GM23338 (cell line): ENCODE data around the gene DDX49. TPM values are rescaled to one million over a fixed set of nuclear protein-coding genes. Genes with fewer than 3 reads are reported as not detected.

Experiments used
- ATAC-seq: fragments of 200-7000 bp; cut with Tn5 transposase; 3 replicates; pipeline ENCODE4 v1.9.1; 2020
- DNase-seq: peaks from one replicate; pipeline ENCODE4 v3.0.0-alpha.2; 2015; ENCODE audit warnings: low spot score
- H2AFZ ChIP-seq: fragments of 200-600 bp; sonication (generic); 2 replicates; pipeline ENCODE4 v1.8.0; 2016; ENCODE audit warnings: antibody characterized with exemption, mild to moderate bottlenecking, moderate library complexity
- H3F3A ChIP-seq: fragments of 200-600 bp; sonication (generic); replicated peaks from 2 replicates; pipeline ENCODE4 v1.8.0; 2017; ENCODE audit warnings: antibody characterized with exemption, mixed run types, low read depth
- H3K27ac ChIP-seq: fragments of 200-600 bp; sonication (generic); 2 replicates; pipeline ENCODE4 v1.6.1; 2016; ENCODE audit warnings: low read depth
- H3K27me3 ChIP-seq: fragments of 200-600 bp; sonication (generic); 2 replicates; pipeline ENCODE4 v1.8.0; 2016; ENCODE audit warnings: mild to moderate bottlenecking, mixed run types, moderate library complexity; ENCODE audit not compliant: insufficient read depth
- H3K36me3 ChIP-seq: fragments of 200-600 bp; sonication (generic); 2 replicates; pipeline ENCODE4 v1.8.0; 2016; ENCODE audit warnings: mild to moderate bottlenecking; ENCODE audit not compliant: insufficient read depth
- H3K4me1 ChIP-seq: fragments of 200-600 bp; sonication (generic); 2 replicates; pipeline ENCODE4 v1.8.0; 2016; ENCODE audit warnings: mild to moderate bottlenecking, moderate library complexity; ENCODE audit not compliant: insufficient read depth
- H3K4me2 ChIP-seq: fragments of 200-600 bp; sonication (generic); 2 replicates; pipeline ENCODE4 v1.7.1; 2017; ENCODE audit warnings: mixed run types
- H3K4me3 ChIP-seq: fragments of 200-600 bp; sonication (generic); 2 replicates; pipeline ENCODE4 v1.6.1; 2016; ENCODE audit warnings: mixed run types
- H3K79me2 ChIP-seq: fragments of 200-600 bp; sonication (generic); replicated peaks from 2 replicates; pipeline ENCODE4 v1.8.0; 2017; ENCODE audit warnings: mild to moderate bottlenecking; ENCODE audit not compliant: insufficient read depth
- H3K9me2 ChIP-seq: fragments of 200-600 bp; sonication (generic); 2 replicates; pipeline ENCODE4 v1.8.0; 2017; ENCODE audit not compliant: insufficient read depth
- H4K20me1 ChIP-seq: fragments of 200-600 bp; sonication (generic); replicated peaks from 2 replicates; pipeline ENCODE4 v1.8.0; 2017; ENCODE audit warnings: mild to moderate bottlenecking; ENCODE audit not compliant: insufficient read depth
- H3K27ac Mint-ChIP-seq: 2 replicates; pipeline ENCODE4 v1.8.0; 2020; ENCODE audit warnings: inconsistent platforms, mild to moderate bottlenecking, moderate library complexity, mixed read lengths
- H3K27me3 Mint-ChIP-seq: 3 replicates; pipeline ENCODE4 v1.8.0; 2022; ENCODE audit warnings: low read depth, mild to moderate bottlenecking, moderate library complexity, mixed read lengths, inconsistent platforms; ENCODE audit not compliant: insufficient read depth, poor library complexity
- H3K36me3 Mint-ChIP-seq: 3 replicates; pipeline ENCODE4 v1.8.0; 2021; ENCODE audit warnings: low read depth, mild to moderate bottlenecking, inconsistent platforms, moderate library complexity, mixed read lengths
- H3K4me1 Mint-ChIP-seq: 3 replicates; pipeline ENCODE4 v1.8.0; 2020; ENCODE audit warnings: mild to moderate bottlenecking, inconsistent platforms, mixed read lengths
- H3K4me3 Mint-ChIP-seq: 3 replicates; pipeline ENCODE4 v1.8.0; 2021; ENCODE audit warnings: moderate library complexity, mild to moderate bottlenecking, inconsistent platforms, mixed read lengths
- H3K9me3 Mint-ChIP-seq: 3 replicates; pipeline ENCODE4 v1.8.0; 2020; ENCODE audit warnings: moderate library complexity, mild to moderate bottlenecking, inconsistent platforms, mixed read lengths
- CTCF ChIP-seq, 2 experiments: fragments of 200-600 bp in 1 of 2; sonication (generic) in 1 of 2; conservative IDR thresholded peaks; 2 replicates each; pipeline versions ENCODE4 v1.5.1 to v1.6.1; 2016 to 2017; ENCODE audit warnings: antibody characterized with exemption in 2 of 2, low read depth in 2 of 2, mild to moderate bottlenecking in 2 of 2, moderate library complexity in 1 of 2
- EZH2 ChIP-seq: fragments of 200-600 bp; sonication (generic); IDR thresholded peaks from one replicate; pipeline ENCODE4 v1.8.0; 2017; ENCODE audit warnings: antibody characterized with exemption, mild to moderate bottlenecking, low read depth; ENCODE audit not compliant: unreplicated experiment
- EZH2phosphoT487 ChIP-seq: fragments of 200-600 bp; sonication (generic); IDR thresholded peaks from one replicate; pipeline ENCODE4 v1.8.1; 2018; ENCODE audit warnings: antibody characterized with exemption; ENCODE audit not compliant: unreplicated experiment
- JUNB ChIP-seq: IDR thresholded peaks from one replicate; pipeline ENCODE4 v1.6.1; 2016; ENCODE audit warnings: antibody characterized with exemption; ENCODE audit not compliant: unreplicated experiment
- POLR2AphosphoS5 ChIP-seq: IDR thresholded peaks from 2 replicates; pipeline ENCODE4 v1.6.1; 2016; ENCODE audit warnings: antibody characterized with exemption, low read depth
- REST ChIP-seq: IDR thresholded peaks from one replicate; pipeline ENCODE4 v1.6.1; 2018; ENCODE audit warnings: antibody characterized with exemption; ENCODE audit not compliant: unreplicated experiment
- STAT1 ChIP-seq: IDR thresholded peaks from one replicate; pipeline ENCODE4 v1.6.1; 2016; ENCODE audit warnings: antibody characterized with exemption; ENCODE audit not compliant: unreplicated experiment
- ZNF114 ChIP-seq: fragments of 250-450 bp; sonication (Bioruptor Pico); IDR thresholded peaks from 2 replicates; pipeline ENCODE4 v1.5.0; 2020; ENCODE audit warnings: mild to moderate bottlenecking, moderate library complexity
- ZNF331 ChIP-seq: fragments of 250-450 bp; sonication (Bioruptor Pico); IDR thresholded peaks from 2 replicates; pipeline ENCODE4 v1.5.0; 2020; ENCODE audit warnings: low read depth, mild to moderate bottlenecking, moderate library complexity
- polyA plus RNA-seq: library from polyadenylated mRNA; unstranded; fragments of >200 nt; fragmentation: Nextera tagmentation; extraction: Ambion mirVana; gene quantifications from 2 replicates; pipeline ENCODE4 v1.2.1, GENCODE V29; 2016
- total RNA-seq: library from RNA; depleted of rRNA; stranded (reverse); fragments of >200 nt; shearing (Covaris generic); gene quantifications from 2 replicates; pipeline ENCODE4 v1.2.3, GENCODE V29; 2014

Gene DDX49
- total and polyA plus RNA-seq, 2 experiments from 2014 or later, result 40.2 to 75.3 TPM

- H3K9me3 Mint-ChIP-seq, result no peaks in the 10 kb centered on the region; the same call in 2 of the 3 replicates
- DNase-seq (no peak), ATAC-seq (no peak)
- peaks cover 12% of the 10 kb centered on the region for H3K27me3 Mint-ChIP-seq
- Histone ChIP-seq H3K4me2 (peak overlapping the region; percentile 95), H3K36me3 (no peaks in the 10 kb centered on the region; the same call in 1 of the 2 replicates), H3K4me3 (peak overlapping the region; percentile 80), H3K79me2 (peaks cover 37% of the 10 kb centered on the region), H3F3A (0 out of 2 replicates have a peak, but pooled peaks cover 3% of the 10 kb centered on the region), H3K9me2 (no peaks in the 10 kb centered on the region), H3K27ac (0 out of 2 replicates have a peak overlapping the region, but pooled peaks have one; percentile 1), H3K4me1 (0 out of 2 replicates have a peak, but pooled peaks cover 9% of the 10 kb centered on the region), H2AFZ (no peak overlapping the region), H3K27me3 (no peaks in the 10 kb centered on the region), H4K20me1 (peaks cover 3% of the 10 kb centered on the region; the same call in 1 of the 2 replicates)
- TF ChIP-seq ZNF114 (CRISPR knock-in tag), result no peak
- peak overlapping the region; percentile 93 for H3K4me3 Mint-ChIP-seq
- peaks cover 51% of the 10 kb centered on the region for H3K36me3 Mint-ChIP-seq
- peak overlapping the region; percentile 95; the same call in 1 of the 2 replicates for H3K27ac Mint-ChIP-seq
- peaks cover 9% of the 10 kb centered on the region for H3K4me1 Mint-ChIP-seq
These were observed 885 bp downstream of the DDX49 start for GRCh38 chr19:18920400-18920799.

GRCh38 chr19:18921593-18921992 is 2.1 kb downstream of the DDX49 start:
- Histone ChIP-seq H2AFZ (no peak overlapping the region), H3K36me3 (no peaks in the 10 kb centered on the region; the same call in 1 of the 2 replicates), H3K4me2 (no peak overlapping the region), H3K27me3 (no peaks in the 10 kb centered on the region), H3K9me2 (no peaks in the 10 kb centered on the region), H3K4me3 (no peak overlapping the region), H3F3A (0 out of 2 replicates have a peak, but pooled peaks cover 3% of the 10 kb centered on the region), H4K20me1 (peaks cover 3% of the 10 kb centered on the region; the same call in 1 of the 2 replicates), H3K27ac (no peak overlapping the region), H3K4me1 (0 out of 2 replicates have a peak, but pooled peaks cover 9% of the 10 kb centered on the region), H3K79me2 (peaks cover 37% of the 10 kb centered on the region)
- no peak for ATAC-seq
- DNase-seq, result no peak
- TF ChIP-seq CTCF (conservative IDR thresholded peaks at IDR 0.05; ENCODE audit: low read depth in 2 of 2), result no peak
- no peak for TF ChIP-seq EZH2phosphoT487
- no peak for TF ChIP-seq ZNF331 (CRISPR knock-in tag)
- H3K36me3 Mint-ChIP-seq, result peaks cover 57% of the 10 kb centered on the region
- no peaks in the 10 kb centered on the region; the same call in 2 of the 3 replicates for H3K9me3 Mint-ChIP-seq
- H3K4me3 Mint-ChIP-seq, result peak overlapping the region; percentile 93; the same call in 2 of the 3 replicates
- peaks cover 9% of the 10 kb centered on the region for H3K4me1 Mint-ChIP-seq
- peaks cover 12% of the 10 kb centered on the region for H3K27me3 Mint-ChIP-seq
- no peak overlapping the region for H3K27ac Mint-ChIP-seq

- H3K4me1 Mint-ChIP-seq, result peaks cover 9% of the 10 kb centered on the region
- no peak overlapping the region for H2AFZ ChIP-seq
- 0 out of 2 replicates have a peak, but pooled peaks cover 3% of the 10 kb centered on the region for H3F3A ChIP-seq
- H3K4me3 ChIP-seq, result no peak overlapping the region
- 0 out of 2 replicates have a peak, but pooled peaks cover 9% of the 10 kb centered on the region for H3K4me1 ChIP-seq
- H3K27me3 ChIP-seq, result no peaks in the 10 kb centered on the region
- TF ChIP-seq POLR2AphosphoS5 (0 out of 2 replicates have a peak, but pooled peaks have one; percentile 2), STAT1 (no peak), EZH2phosphoT487 (no peak), EZH2 (no peak), REST (no peak), JUNB (no peak), CTCF (conservative IDR thresholded peaks at IDR 0.05; ENCODE audit: low read depth in 2 of 2) (no peak)
- H3K36me3 Mint-ChIP-seq, result peaks cover 59% of the 10 kb centered on the region
- H4K20me1 ChIP-seq, result peaks cover 3% of the 10 kb centered on the region; the same call in 1 of the 2 replicates
- ATAC-seq, result no peak
- H3K36me3 ChIP-seq, result no peaks in the 10 kb centered on the region; the same call in 1 of the 2 replicates
- peaks cover 12% of the 10 kb centered on the region for H3K27me3 Mint-ChIP-seq
- DNase-seq, result no peak
- no peak overlapping the region for H3K4me2 ChIP-seq
- H3K27ac ChIP-seq, result no peak overlapping the region
- H3K79me2 ChIP-seq, result peaks cover 31% of the 10 kb centered on the region
- H3K4me3 Mint-ChIP-seq, result no peak overlapping the region
- H3K9me2 ChIP-seq, result no peaks in the 10 kb centered on the region
- H3K9me3 Mint-ChIP-seq, result no peaks in the 10 kb centered on the region; the same call in 2 of the 3 replicates
- no peak overlapping the region for H3K27ac Mint-ChIP-seq
These were observed 2.9 kb downstream of the DDX49 start for GRCh38 chr19:18922228-18922985.
